GM19351 (cell line): ENCODE measurements around the gene GNG2.
A peak's percentile ranks its signal among the peaks of the same experiment; 100 is the strongest.

Experiments
- ATAC-seq: cut with Tn5 transposase; IDR thresholded peaks from one replicate; pipeline ENCODE4 v1.9.1; 2021; ENCODE audit warnings: mild to moderate bottlenecking, moderate library complexity; ENCODE audit not compliant: unreplicated experiment

GNG2 gene

GRCh38 chr14:51852541-51852940 lies 7.9 kb upstream of the GNG2 start:
- ATAC-seq = no peak

- no peak for ATAC-seq
These were observed 5.2 kb upstream of the GNG2 start for GRCh38 chr14:51855234-51855633.

- no peak for ATAC-seq
These were observed 3.6 kb upstream of the GNG2 start for GRCh38 chr14:51856792-51857296.

- ATAC-seq = no peak
These were observed 1.3 kb upstream of the GNG2 start for GRCh38 chr14:51859131-51859530.

GRCh38 chr14:51860825-51861499 lies 550 bp downstream of the GNG2 start:
- ATAC-seq = no peak

- ATAC-seq = no peak
These were observed 1.9 kb downstream of the GNG2 start for GRCh38 chr14:51862176-51862796.

GRCh38 chr14:51862860-51863259 lies 2.4 kb downstream of the GNG2 start:
- ATAC-seq = no peak

GRCh38 chr14:51865953-51866747 lies 5.7 kb downstream of the GNG2 start:
- ATAC-seq = peak; percentile 46

GRCh38 chr14:51867741-51868140 lies 7.3 kb downstream of the GNG2 start:
- no peak for ATAC-seq

GRCh38 chr14:51868405-51868804 lies 8.0 kb downstream of the GNG2 start:
- ATAC-seq = no peak

GRCh38 chr14:51869411-51870100 lies 9.1 kb downstream of the GNG2 start:
- no peak for ATAC-seq

- ATAC-seq = no peak
These were observed 10.2 kb downstream of the GNG2 start for GRCh38 chr14:51870606-51871005.

GRCh38 chr14:51871846-51872245 lies 11.4 kb downstream of the GNG2 start:
- no peak for ATAC-seq

- ATAC-seq = no peak
These were observed 12.0 kb downstream of the GNG2 start for GRCh38 chr14:51872396-51872795.

- ATAC-seq = peak; percentile 92
These were observed 12.9 kb downstream of the GNG2 start for GRCh38 chr14:51873221-51873893.

GRCh38 chr14:51877810-51878209 lies 17.4 kb downstream of the GNG2 start:
- ATAC-seq = no peak

GRCh38 chr14:51879170-51879569 lies 18.8 kb downstream of the GNG2 start:
- no peak for ATAC-seq

- ATAC-seq = peak; percentile 54
These were observed 20.6 kb downstream of the GNG2 start for GRCh38 chr14:51880835-51881580.

GRCh38 chr14:51881636-51882035 lies 21.2 kb downstream of the GNG2 start:
- ATAC-seq = no peak

GRCh38 chr14:51883232-51883631 lies 22.8 kb downstream of the GNG2 start:
- ATAC-seq = no peak
